NCI-H2227 treated with DMSO at 0.1 percent for 48 hours (cell line): ENCODE measurements around the gene SLIT1.

Source experiments
- DNase-seq: peaks from one replicate; lab custom pipeline; 2025; lab: John Stamatoyannopoulos, UW

Gene SLIT1

GRCh38 chr10:97080051-97080776 lies 105.5 kb downstream of the SLIT1 start:
- no peak for DNase-seq

DNA sequence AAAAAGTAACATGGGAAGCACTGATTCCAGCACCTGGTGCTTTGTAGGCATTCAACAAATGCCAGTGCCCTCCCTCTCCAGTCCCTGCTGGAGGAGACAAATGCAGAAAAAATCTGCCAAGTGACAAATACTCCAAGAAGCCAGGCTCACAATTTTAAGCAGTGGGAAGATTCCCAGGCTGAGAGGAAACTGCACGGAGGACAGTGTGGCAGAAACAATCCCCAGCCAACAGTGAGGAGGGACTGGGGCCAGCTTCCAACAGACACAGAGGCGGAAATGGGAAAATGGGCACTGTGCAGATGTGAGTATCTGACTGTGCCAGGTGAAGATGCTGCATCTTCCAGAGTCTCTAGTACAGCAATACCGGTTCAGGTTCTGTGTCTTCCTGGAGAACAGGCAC lies 106.3 kb downstream of the SLIT1 start:
- DNase-seq: no peak

DNA sequence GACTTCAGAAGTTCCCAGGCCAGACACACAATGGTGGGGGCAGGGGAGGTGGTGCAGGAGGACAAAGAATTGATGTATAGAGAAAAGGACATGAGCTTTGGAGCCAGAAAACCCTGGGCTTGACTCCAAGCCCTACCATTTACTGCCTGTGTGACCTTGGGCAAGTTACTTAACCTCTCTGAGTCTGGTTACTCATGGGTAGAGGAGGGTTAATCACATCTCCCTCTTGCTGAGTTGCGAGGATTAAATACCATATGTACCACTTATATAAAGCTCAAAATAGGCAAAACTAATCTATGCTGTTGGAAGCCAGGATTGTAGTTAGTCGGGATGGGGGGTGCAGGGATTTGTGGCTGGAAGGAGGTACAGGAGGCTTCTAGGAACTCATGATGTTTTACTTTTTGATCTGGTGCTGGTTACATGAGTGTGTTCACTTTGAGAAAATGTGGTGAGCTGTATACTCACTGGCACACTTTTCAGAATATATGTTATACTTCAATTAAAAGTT lies 106.8 kb downstream of the SLIT1 start:
- no peak for DNase-seq

GRCh38 chr10:97078261-97078937 lies 107.4 kb downstream of the SLIT1 start:
- DNase-seq: no peak

DNA sequence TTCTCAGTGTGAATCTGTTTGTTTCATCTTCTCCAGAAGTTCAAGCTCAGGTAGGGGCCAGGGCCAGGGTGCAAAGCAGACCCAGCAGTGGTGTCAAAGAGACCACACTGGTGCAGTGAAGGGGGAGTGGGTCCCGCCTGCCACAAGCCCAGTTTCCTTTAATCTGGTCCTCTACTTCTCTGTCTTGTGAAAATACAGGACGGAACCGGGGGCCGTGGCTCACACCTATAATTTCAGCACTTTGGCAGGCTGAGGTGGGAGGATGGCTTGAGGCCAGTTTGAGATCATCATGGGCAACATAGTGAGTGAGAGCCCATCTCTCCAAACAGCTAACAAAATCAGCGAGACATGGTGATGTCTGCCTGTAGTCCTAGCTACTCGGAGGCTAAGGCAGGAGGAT lies 109.0 kb downstream of the SLIT1 start:
- DNase-seq: no peak

DNA sequence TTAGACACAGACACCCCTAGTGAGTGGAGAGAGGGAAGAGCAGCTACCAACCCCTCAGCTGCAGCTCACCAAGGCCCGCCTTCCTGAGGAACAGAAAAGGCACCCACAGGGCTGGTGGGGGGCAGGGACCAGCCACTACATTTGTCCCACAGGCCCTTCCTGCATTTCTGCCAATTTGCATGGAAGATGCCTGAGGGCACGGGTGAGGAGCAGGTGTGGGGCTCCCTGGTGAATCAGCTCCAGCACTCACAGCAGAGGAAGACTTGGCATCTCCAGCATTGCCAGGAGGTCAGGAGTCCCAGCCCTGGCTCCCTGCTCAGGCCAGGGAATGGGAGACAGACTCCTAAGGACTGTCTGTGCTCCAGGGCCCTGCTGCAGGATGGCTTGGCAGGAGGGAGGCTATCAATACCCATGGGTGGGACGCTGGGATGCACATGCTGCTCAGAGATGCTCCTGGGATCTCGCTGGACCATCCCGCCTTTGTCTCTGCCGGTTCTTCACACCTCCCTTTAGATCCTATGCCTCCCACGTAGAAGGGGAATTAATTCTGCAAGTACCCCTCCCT lies 109.7 kb downstream of the SLIT1 start:
- DNase-seq: no peak

DNA sequence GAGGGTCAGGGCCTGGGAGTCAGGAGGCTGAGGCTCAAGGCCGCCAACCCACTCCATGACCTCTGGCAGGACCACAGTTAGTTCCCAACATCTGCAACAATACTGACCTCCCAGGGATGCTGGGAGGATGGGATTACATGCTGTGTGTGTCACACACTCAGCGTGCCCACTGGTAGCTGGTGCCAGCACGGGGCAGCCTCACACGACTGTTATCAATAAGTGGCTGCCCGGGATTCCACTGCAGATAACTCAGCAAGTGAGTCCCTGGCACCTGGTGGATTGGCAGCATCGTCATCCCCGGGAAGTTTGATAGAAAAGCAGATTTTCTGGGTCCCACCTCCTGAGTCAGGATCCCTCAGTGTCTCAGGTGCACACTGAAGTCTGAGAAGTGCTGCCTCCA lies 110.3 kb downstream of the SLIT1 start:
- DNase-seq: no peak

GRCh38 chr10:97074256-97075145 lies 111.3 kb downstream of the SLIT1 start:
- no peak for DNase-seq

GRCh38 chr10:97072851-97073665 lies 112.7 kb downstream of the SLIT1 start:
- DNase-seq: peak; percentile 61

DNA sequence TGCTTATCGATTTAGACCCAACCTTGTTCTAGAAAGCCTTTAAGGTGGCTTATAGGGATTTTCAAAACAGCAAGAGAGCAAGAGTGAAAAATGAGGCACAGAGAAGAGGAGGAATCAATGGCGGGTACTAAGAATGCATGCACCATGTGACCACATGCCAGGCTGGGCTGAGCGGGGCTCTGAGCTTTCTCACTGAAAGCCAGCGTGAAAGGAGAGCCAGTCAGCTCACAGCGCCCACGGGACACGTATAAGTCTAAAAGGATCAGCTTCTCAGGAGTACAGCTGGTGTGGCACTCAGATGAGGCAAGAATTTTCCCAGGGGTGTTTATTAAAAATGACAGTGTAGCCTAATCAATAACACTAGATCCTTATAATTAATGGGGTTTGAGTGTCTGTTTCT lies 114.3 kb downstream of the SLIT1 start:
- DNase-seq: no peak

GRCh38 chr10:97069576-97070362 lies 116.0 kb downstream of the SLIT1 start:
- DNase-seq: no peak

GRCh38 chr10:97069026-97069425 lies 116.7 kb downstream of the SLIT1 start:
- DNase-seq: no peak

- no peak for DNase-seq
Observed at GRCh38 chr10:97067716-97068391, 117.9 kb downstream of the SLIT1 start.

- no peak for DNase-seq
Observed at GRCh38 chr10:97066877-97067555, 118.7 kb downstream of the SLIT1 start.

- DNase-seq: no peak
Observed at GRCh38 chr10:97065686-97066660, 119.8 kb downstream of the SLIT1 start.

GRCh38 chr10:97065128-97065527 lies 120.6 kb downstream of the SLIT1 start:
- no peak for DNase-seq

DNA sequence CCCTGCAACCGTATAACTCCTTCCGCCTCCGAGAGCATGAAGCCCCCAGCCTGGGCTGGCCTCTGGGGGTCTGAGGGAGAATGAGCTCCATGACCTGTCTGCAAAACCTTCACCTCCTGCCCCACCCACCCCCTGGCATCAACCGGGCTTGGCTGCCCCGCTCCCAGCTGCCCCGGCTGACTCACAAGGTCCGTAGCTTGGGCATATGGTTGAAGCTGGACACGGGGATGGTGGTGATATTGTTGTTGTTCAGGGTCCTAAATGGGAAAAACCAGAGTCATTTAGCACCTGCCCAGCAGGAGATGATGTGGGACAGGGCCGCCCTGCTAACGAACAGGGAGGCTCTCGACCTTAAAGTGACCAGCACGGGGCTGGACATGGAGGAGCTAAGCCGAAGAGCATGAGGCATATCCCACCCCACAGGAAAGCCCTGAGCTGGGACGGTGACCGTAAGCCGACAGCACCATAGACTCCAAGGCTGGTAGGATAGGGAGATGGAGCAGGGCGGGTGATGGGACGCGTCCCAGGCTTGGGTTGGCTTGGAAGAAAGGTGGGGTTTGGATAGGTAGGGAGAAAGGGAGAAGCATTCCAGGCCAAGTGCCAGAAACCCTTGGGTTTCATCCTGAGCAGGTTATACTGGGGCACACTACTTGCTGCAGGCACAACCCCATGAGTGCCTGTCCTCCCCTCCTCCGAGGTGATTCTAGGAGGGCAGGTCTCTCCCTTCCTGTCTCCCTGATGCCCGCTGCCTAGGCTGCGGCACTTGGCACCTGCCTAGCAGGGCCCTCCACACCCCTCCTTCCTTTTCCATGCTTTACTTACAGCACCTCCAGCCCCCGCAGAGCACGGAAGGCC lies 121.5 kb downstream of the SLIT1 start:
- DNase-seq: no peak
